Colonic mucosa (tissue), 4 donors: ENCODE results near the gene RNASE7. TPM values are rescaled to one million over a fixed set of nuclear protein-coding genes. Genes with fewer than 3 reads are reported as not detected.

ENCODE experiments used
- DNase-seq: peaks from one replicate; pipeline ENCODE4 v3.0.0-alpha.2; 2020
- H3K27ac ChIP-seq: fragments of 200-600 bp; one replicate; pipeline ENCODE4 v1.8.0; 2021
- H3K27me3 ChIP-seq: fragments of 200-600 bp; one replicate; pipeline ENCODE4 v1.8.0; 2021
- H3K36me3 ChIP-seq: fragments of 200-600 bp; one replicate; pipeline ENCODE4 v1.8.0; 2021
- H3K4me1 ChIP-seq: fragments of 200-600 bp; one replicate; pipeline ENCODE4 v1.8.0; 2021; ENCODE audit warnings: mild to moderate bottlenecking
- H3K4me3 ChIP-seq: fragments of 200-600 bp; one replicate; pipeline ENCODE4 v1.8.0; 2021
- H3K9ac ChIP-seq, 2 donors: one replicate each; pipeline ENCODE4 v1.7.0; 2013; ENCODE audit warnings: control low read depth in 2 of 2, low read depth in 2 of 2, low read length in 2 of 2
- H3K9me3 ChIP-seq: fragments of 200-600 bp; one replicate; pipeline ENCODE4 v1.8.0; 2021
- CTCF ChIP-seq: fragments of 200-600 bp; IDR thresholded peaks from one replicate; pipeline ENCODE4 v1.8.0; 2022; ENCODE audit warnings: antibody characterized with exemption, mild to moderate bottlenecking
- intact Hi-C: fragments of 100-400 bp; cut with DNase I; formaldehyde crosslinking; loops from one replicate; pipeline ENCODE4 v1.14.1; 2022
- total RNA-seq, 2 donors: library from RNA; stranded (reverse); fragmentation: NEBNext Ultra II Directional in 1 of 2; extraction: Animal tissue kit (Norgen Biotek cat#: 25700) in 1 of 2; gene quantifications; one replicate each; pipeline ENCODE4 v1.2.1, GENCODE V29; 2021
- donor health status: healthy.
- donor health status: DM: no; HTN: no; CAD: no.
- donor health status: DM: no; HTN: no; CAD: no.

RNASE7 gene
- total RNA-seq, 2 donors from 2014 or later, result 0.16 to 0.30 TPM

- no peaks in the 10 kb centered on the region for H3K36me3 ChIP-seq
- no peak for TF ChIP-seq CTCF
- DNase-seq, result peak; percentile 57
- no peaks in the 10 kb centered on the region for H3K27me3 ChIP-seq
- H3K9ac ChIP-seq, result peak overlapping the region; percentile 83 to 94
- H3K4me1 ChIP-seq, result no peaks in the 10 kb centered on the region
- intact Hi-C loops, result no loop called here
- peak overlapping the region; percentile 73 for H3K27ac ChIP-seq
- H3K4me3 ChIP-seq, result peak overlapping the region; percentile 86
- no peaks in the 10 kb centered on the region for H3K9me3 ChIP-seq
Measured at GRCh38 chr14:21023817-21024584, 18.2 kb upstream of the RNASE7 start.

GRCh38 chr14:21024585-21025370 lies 17.4 kb upstream of the RNASE7 start, which contains the start of gene NDRG2:
TSS of gene NDRG2 (minus strand) at chr14:21025061. CDS start at chr14:21023315, 1,746 bp downstream.
- no peak for TF ChIP-seq CTCF
- H3K4me1 ChIP-seq, result no peaks in the 10 kb centered on the region
- no peaks in the 10 kb centered on the region for H3K9me3 ChIP-seq
- peak within 1 kb of the TSS; percentile 83 to 94 for H3K9ac ChIP-seq
- intact Hi-C loops, result no loop called here
- H3K4me3 ChIP-seq, result peak within 1 kb of the TSS; percentile 86
- no peaks in the 10 kb centered on the region for H3K27me3 ChIP-seq
- H3K36me3 ChIP-seq, result no peaks in the 10 kb centered on the region
- H3K27ac ChIP-seq, result peak within 1 kb of the TSS; percentile 73
- peak; percentile 91 for DNase-seq

GRCh38 chr14:21025371-21026273 lies 16.5 kb upstream of the RNASE7 start:
- no peaks in the 10 kb centered on the region for H3K27me3 ChIP-seq
- peak overlapping the region; percentile 74 to 83 for H3K9ac ChIP-seq
- DNase-seq, result peak; percentile 60
- no peaks in the 10 kb centered on the region for H3K9me3 ChIP-seq
- H3K4me1 ChIP-seq, result no peaks in the 10 kb centered on the region
- no peaks in the 10 kb centered on the region for H3K36me3 ChIP-seq
- intact Hi-C loops, result no loop called here
- H3K4me3 ChIP-seq, result peak overlapping the region; percentile 86
- no peak for TF ChIP-seq CTCF
- H3K27ac ChIP-seq, result peak overlapping the region; percentile 73

GRCh38 chr14:21026274-21026987 lies 15.7 kb upstream of the RNASE7 start:
- H3K36me3 ChIP-seq, result no peaks in the 10 kb centered on the region
- no peak for TF ChIP-seq CTCF
- no peaks in the 10 kb centered on the region for H3K9me3 ChIP-seq
- H3K4me3 ChIP-seq, result no peak overlapping the region
- intact Hi-C loops, result no loop called here
- no peaks in the 10 kb centered on the region for H3K4me1 ChIP-seq
- no peak overlapping the region for H3K27ac ChIP-seq
- H3K27me3 ChIP-seq, result no peaks in the 10 kb centered on the region
- no peak for DNase-seq
- no peak overlapping the region for H3K9ac ChIP-seq
